GM21529 (cell line): ENCODE results near the gene MACROD2.

Experiments used
- ATAC-seq: cut with Tn5 transposase; IDR thresholded peaks from one replicate; pipeline ENCODE4 v1.9.1; 2021; ENCODE audit not compliant: unreplicated experiment

The MACROD2 gene

DNA sequence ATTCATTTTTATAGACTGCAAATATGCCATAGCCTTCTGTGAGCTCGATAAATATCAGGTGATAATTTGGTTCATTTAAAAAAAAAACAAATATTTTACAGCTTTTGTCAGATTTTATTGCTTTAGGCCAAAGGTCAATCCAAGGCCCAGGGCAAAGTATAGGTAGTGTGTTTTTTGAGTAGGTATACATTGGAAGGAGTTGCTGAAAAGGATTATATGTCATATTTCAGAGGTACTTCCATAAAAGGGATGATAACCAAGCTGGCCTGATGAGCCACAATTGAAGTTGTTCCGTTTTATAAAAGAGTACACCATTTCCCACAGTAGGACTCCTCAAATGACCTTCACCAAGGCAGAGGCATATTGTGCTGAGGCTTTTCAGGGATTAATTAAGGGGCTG is 794.9 kb downstream of the MACROD2 start:
- no peak for ATAC-seq

DNA sequence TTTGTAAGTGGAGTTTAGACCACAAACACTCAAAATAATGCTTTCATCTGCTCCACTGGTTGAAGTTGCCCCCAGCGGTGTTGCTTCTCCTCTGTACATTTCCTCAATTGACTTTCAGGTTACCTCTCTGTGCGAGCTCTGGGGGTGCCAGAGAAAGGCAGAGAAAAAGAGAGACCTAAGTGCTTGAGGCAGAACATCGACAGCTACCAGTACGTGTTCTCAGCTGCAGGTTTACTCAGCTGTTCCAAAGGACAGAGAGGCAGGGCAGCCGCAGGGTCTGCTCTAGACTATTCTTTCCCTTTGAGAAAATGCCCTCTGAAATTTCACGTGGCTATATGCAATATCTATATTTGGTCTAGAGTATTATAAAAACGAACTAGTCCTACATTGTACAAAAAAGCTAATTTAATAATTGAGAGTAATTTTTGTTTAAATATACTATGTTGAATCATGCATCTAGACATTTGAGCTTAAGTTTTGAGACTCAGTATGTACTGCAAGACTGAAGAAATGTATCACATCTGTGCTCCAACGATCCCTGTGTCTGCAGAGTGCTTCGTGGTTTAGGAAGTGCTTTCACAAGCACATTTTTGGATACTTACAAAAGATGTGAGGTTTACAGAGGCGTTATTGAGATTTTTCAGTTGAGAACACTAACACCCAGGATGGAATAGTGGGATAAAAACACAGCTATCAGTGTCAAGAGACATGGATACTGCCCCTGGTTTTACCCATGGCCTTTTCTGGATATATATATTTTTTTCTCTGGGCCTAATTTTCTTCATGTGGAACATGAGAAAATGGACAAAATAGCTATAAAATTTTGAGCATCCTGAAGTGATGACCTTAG is 795.7 kb downstream of the MACROD2 start:
- no peak for ATAC-seq

DNA sequence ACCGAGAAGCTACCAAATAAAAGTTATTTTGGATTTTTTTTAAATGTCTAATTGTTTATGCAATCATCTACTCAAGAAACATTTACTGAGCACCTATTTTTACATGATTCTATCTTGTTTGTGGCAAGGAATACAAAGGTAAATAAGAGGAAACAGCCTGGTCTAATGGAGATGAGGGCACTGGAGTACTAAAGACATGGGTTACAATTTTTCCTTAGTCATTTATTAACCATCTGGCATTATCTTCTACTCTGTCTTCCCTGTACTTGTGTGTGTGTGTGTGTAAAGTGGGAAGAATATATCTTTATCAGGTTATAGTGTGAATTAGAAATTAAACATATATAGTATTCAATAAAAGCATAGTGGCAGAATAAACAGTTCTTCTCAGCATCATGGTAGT is 797.6 kb downstream of the MACROD2 start:
- no peak for ATAC-seq

- no peak for ATAC-seq
Observed at GRCh38 chr20:14799545-14800216, 804.4 kb downstream of the MACROD2 start.

GRCh38 chr20:14800707-14801425 is 805.5 kb downstream of the MACROD2 start:
- ATAC-seq: no peak

GRCh38 chr20:14801591-14802325 is 806.4 kb downstream of the MACROD2 start:
- peak; percentile 62 for ATAC-seq

- ATAC-seq: no peak
Observed at GRCh38 chr20:14807224-14807623, 811.9 kb downstream of the MACROD2 start.

- no peak for ATAC-seq
Observed at GRCh38 chr20:14815340-14815739, 820.0 kb downstream of the MACROD2 start.

- no peak for ATAC-seq
Observed at GRCh38 chr20:14816471-14816870, 821.2 kb downstream of the MACROD2 start.

- ATAC-seq: no peak
Observed at GRCh38 chr20:14817101-14817500, 821.8 kb downstream of the MACROD2 start.

DNA sequence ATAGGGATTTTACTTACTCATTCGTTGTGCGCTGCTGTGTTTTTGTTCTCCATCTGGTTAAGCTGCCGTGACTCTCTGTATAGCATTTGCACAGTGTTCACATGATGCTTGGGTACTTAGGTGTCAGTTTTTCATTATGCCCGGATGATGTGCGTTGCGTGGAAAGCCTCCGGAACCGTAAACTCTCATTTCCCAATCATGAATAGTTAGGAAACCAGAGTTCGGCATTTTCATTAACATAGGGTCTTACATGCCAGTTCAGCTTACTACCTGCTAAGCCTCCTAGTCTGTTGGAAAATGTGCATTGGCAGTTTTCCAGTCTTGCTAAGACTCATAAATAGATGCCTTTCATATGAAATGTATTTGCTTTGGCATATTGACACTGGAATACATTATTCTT is 825.5 kb downstream of the MACROD2 start:
- ATAC-seq: no peak

GRCh38 chr20:14821251-14821650 is 825.9 kb downstream of the MACROD2 start:
- ATAC-seq: no peak

DNA sequence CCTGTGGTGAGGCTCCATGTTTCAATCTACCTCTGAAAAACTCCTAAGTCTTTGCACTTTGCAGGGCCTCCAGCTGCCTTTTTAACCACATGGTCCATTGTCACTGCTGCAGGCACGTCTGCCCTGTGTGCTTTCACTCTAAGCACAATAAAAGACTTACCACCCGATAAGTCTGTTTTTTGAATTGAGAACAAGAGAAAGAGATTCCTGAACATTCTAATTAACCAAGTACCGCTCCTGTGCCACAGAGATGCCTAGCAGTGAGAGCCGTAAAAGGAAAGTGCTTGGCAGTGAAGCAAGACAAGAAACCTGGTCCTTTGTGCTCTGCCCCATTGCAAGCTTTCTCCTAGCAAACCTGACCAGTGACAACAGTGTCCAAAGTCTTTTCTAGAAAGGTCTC is 829.7 kb downstream of the MACROD2 start:
- no peak for ATAC-seq

DNA sequence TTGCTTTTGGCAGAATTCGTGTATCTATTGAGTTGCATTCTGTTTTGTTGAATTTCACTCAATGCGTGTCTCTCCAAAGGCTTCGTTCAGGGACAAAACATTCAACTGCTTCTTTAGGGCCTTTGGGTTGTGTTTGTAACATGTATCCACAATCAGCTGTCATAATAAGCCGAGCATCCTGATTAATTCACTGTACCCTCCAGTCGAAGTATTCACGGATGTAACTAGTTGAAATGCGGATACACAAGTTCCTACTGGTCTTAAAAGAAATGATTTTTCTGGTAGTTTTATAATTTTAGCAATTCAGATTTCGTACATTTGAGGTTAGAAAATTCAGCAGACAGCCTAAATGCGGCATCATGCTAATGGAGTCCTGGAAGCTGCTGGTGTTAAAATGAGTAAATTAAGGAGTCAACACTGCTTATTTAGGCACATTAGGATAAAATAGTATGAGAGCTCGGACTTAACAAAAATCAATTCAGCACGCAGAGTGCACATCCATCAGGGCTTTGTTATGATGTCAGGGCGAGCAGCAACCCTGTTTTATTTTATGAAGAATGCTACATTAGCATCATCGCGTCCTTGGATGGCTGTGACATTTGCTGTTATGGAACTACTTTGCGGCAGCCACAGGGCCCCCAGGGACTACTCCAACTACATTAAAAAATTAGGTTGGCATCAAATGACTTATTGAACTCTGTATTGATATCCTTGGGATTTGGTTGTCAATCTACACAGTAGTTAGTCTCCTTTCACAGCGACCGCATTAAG is 831.4 kb downstream of the MACROD2 start:
- no peak for ATAC-seq

DNA sequence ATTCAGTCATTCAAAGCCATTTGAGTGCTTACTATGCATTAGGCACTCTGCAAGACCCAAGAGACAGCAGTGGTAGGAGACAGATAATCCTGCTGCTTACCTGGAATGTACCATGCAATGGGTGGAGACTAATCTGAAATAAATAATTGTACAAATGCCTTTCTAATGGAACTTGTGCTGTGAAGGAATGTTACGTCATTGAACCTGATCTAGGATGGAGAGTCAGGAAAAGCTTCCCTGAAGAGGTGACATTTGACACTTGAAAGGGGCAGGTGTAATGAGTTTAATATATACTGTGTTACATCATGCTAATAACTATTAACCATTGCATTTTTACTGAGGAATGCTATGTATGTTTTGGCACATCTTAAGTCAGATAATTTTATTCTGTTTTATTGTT is 833.1 kb downstream of the MACROD2 start:
- ATAC-seq: no peak

GRCh38 chr20:14829906-14830305 is 834.6 kb downstream of the MACROD2 start:
- ATAC-seq: peak; percentile 53

DNA sequence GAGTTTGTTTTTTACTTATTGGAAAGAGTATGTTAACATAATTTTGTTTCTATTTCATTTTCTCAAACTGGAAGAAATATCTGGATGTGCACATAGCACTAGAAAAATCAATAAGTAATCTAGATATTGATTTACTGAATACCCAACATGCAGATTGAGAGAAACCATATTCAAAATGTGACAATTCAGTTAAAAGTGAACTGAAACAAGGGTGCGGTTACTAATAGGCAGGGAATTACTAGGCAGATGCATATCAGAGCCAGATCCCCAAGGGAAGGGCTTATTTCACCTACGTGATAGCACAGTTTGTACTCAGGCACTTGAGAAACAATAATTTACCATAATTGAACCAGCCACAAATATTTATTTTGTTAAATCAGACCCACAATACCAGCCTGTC is 835.1 kb downstream of the MACROD2 start:
- ATAC-seq: peak; percentile 72

GRCh38 chr20:14830899-14831298 is 835.6 kb downstream of the MACROD2 start:
- ATAC-seq: peak; percentile 10

GRCh38 chr20:14832630-14833029 is 837.3 kb downstream of the MACROD2 start:
- ATAC-seq: peak; percentile 64
